ENCODE data around the gene PHF2. TPM values are rescaled to one million over a fixed set of nuclear protein-coding genes. Genes with fewer than 3 reads are reported as not detected.

Gene PHF2
- total RNA-seq, 1 experiment from 2014 or later = 32.2 TPM

DNA sequence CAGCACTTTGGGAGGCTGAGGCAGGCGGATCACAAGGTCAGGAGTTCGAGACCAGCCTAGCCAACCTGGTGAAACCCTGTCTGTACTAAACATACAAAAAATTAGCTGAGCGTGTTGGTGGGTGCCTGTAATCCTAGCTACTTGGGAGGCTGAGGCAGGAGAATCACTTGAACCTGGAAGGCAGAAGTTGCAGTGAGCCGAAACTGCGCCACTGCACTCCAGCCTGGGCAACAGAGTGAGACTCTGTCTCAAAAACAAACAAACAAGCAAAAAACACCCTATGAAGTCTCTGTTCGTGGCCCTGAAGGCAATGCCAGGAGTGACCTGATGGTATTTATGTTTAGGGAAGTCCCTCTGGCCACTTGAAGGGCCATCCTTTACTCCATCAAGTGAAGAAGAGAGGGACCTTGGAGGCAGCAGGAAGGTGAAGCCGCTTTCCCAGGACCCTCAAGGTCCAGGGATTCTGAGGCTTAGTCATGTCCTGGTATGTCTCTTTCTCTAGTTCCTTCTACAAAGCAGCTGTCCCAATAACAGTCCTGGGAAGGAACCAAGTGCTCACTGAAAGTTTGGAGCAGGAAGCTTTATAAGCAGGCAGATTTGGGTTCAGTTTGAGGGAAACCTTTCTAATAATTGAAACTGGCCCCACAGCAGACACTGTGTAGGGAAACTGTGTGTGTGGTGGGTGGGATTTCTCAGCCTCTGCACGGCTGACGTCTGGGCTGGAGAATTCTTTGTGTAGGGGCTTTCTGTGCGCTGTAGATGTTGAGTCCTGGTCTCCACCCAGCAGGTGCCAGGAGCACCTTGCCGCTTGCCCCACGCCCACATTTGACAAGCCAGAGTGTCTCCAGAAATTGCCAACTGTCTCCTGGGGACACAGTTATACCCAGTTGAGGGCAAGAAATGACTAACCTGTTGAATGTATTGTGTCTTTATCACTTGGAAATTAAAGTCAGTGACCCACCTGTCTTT lies 12.5 kb downstream of the PHF2 start:
- no peaks in the 10 kb centered on the region for H3K27me3 ChIP-seq
- no peaks in the 10 kb centered on the region for H3K36me3 ChIP-seq
- no peaks in the 10 kb centered on the region for H3K4me1 ChIP-seq
- H3K4me3 ChIP-seq = no peak overlapping the region
- H3K9me3 ChIP-seq (replicated peaks) = 0 out of 2 replicates have a peak, but pooled peaks cover 5% of the 10 kb centered on the region
- DNase-seq = no peak
- no peak overlapping the region for H3K27ac ChIP-seq

DNA sequence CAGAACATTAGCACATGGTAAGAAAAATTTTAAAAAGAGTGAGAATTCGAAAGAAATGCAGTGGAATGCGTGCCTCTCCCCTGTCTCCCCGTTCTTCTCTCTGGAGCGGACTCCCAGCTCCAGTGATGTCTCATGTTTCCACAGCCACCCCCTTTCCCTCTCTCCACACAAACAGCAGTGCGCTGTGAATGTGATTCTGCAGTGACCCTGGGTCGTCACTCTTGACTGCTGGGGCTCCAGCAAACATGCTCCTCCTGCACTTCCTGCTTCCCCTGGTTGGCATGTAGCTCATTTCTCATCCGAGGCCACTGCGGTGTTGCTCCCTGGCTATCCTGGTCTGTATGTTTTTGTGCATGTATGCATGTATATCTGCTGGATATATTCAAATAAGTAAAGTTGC lies 13.3 kb downstream of the PHF2 start:
- DNase-seq = peak in 1 of 2 experiments; percentile 29
- no peaks in the 10 kb centered on the region for H3K36me3 ChIP-seq
- no peak overlapping the region for H3K27ac ChIP-seq
- 0 out of 2 replicates have a peak, but pooled peaks cover under 1% of the 10 kb centered on the region for H3K9me3 ChIP-seq (replicated peaks)
- H3K27me3 ChIP-seq = no peaks in the 10 kb centered on the region
- no peaks in the 10 kb centered on the region for H3K4me1 ChIP-seq
- H3K4me3 ChIP-seq = no peak overlapping the region

DNA sequence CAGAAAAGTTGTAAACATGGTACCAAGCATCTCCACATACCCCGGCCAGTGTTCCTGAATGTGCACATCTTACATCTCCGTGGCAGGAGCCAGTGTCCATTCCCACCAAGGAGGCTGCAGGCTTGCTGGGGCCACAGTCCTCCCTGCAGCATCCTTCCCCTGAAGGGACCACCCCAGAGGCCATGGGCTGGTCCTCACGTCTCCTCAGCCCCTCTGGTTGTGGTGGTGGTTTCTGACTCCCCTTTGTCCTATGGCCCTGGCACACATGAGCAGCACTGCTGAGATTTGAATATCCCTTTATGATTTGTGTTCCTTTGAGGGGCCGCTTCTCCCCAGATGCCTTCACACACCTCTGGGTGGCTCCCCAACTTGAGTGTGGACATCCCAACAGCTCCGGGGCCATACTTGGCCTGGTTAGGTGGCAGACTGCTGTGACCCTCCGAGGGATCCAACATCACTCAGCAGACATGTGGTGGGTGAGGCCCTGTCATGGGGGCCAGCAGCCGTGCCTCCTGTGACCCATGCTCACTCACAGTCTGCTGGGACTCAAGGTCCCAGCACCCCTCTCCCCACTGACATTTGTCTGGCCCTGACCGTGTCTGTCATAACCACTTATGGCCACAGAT lies 14.3 kb downstream of the PHF2 start:
- H3K9me3 ChIP-seq (replicated peaks) = no peaks in the 10 kb centered on the region
- H3K4me3 ChIP-seq = no peak overlapping the region
- no peaks in the 10 kb centered on the region for H3K27me3 ChIP-seq
- peaks cover 4% of the 10 kb centered on the region for H3K36me3 ChIP-seq
- no peak for DNase-seq
- H3K4me1 ChIP-seq = no peaks in the 10 kb centered on the region
- no peak overlapping the region for H3K27ac ChIP-seq

DNA sequence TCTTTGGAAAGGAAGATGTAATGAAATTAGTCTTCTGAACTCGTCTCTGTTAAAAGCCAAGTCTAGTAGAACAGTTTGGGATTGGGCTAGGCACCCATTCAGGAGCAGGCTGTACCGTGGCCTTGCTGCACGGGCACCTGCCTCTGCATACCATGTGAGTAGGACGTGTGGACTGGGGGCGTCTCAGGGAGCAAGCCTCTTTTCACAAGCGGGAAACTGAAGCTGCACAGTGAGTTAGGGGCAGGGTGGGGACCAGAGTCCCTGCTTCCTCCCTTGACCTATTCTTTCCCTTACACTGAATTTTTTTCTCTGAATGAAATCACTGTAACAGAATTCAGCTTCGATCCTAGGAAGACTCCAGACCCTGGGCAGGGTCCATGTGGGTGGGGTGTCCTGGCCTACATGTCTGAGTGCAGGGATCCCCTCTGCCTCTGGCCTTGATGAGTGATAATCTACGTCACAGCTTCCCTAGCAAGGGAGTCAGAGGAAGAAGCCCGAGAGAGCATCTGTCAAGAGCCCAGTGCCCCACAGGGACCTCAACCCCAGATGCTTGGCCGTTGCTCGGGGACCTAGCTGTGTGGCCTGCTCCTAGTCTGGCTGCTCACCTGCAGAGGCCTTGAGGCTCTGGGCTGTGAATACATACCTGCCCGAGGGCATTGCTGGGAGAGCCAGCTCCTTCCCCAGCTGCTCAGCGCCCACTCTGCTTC lies 15.1 kb downstream of the PHF2 start:
- H3K36me3 ChIP-seq = peaks cover 5% of the 10 kb centered on the region
- H3K27me3 ChIP-seq = no peaks in the 10 kb centered on the region
- no peak overlapping the region for H3K4me3 ChIP-seq
- no peaks in the 10 kb centered on the region for H3K9me3 ChIP-seq (replicated peaks)
- no peak overlapping the region for H3K27ac ChIP-seq
- H3K4me1 ChIP-seq = no peaks in the 10 kb centered on the region
- DNase-seq = no peak

DNA sequence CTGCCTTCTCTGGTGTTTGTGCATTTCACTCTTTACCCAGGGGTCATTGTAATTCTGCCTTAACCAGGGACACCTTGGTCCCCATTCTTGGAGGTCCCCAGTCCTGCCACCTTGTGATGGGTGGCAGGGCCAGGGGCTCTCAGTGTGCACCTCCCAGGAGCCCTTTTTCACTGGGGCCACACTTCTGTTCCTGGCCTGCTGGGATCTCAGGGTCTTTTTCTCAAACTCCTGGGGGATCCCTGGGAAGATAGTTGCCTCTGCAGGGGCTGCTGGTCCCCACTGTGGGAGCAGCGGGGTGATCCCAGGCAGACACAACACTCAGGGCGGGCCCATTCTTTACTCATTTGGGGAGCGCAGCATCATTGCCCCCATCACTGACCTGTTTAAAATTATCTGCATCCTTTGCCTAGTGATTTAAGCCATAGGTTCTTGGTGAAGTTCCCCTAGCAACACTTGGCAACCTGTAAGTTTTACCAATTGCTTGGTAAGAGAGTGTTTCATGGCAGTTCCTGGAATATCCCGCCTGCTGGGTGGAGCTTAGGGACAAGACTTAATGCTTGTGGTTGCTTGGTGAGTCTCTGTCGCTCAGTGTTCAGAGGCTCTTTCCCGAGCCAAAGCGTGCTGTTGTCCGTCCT lies 15.7 kb downstream of the PHF2 start:
- Histone ChIP-seq H3K9me3 (replicated peaks) (no peaks in the 10 kb centered on the region), H3K36me3 (peaks cover 5% of the 10 kb centered on the region), H3K27me3 (no peaks in the 10 kb centered on the region), H3K27ac (no peak overlapping the region), H3K4me3 (no peak overlapping the region), H3K4me1 (no peaks in the 10 kb centered on the region)
- no peak for DNase-seq

- no peak for DNase-seq
- Histone ChIP-seq H3K27ac (no peak overlapping the region), H3K27me3 (no peaks in the 10 kb centered on the region), H3K4me1 (no peaks in the 10 kb centered on the region), H3K4me3 (no peak overlapping the region), H3K9me3 (replicated peaks) (no peaks in the 10 kb centered on the region), H3K36me3 (peaks cover 5% of the 10 kb centered on the region)
Measured at GRCh38 chr9:93592643-93593021, 16.2 kb downstream of the PHF2 start.

DNA sequence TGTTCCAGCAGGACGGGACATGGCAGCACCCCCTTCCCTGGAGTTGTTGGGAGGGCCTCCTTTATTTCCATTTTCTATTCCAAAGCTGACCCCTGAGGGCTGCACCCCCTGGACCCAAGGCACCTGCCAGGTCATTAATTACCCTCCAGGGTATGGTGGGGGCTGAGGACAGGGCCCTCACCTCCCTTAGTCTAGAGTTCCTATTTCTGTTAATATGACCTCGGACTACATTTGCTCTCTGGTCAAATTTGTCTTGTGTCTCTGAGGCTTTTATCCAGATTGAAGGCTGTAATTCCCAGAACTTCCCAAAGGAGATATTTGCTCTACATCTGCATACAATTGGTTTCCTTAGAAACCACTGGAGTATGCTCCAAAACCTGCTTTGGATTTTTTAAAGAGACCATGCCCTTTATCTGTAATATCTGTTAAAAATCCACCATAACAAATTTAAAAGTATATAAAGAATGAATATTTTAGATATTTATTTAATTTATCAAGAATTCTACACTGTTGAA lies 16.8 kb downstream of the PHF2 start:
- no peaks in the 10 kb centered on the region for H3K4me1 ChIP-seq
- H3K36me3 ChIP-seq = peaks cover 5% of the 10 kb centered on the region
- H3K9me3 ChIP-seq (replicated peaks) = no peaks in the 10 kb centered on the region
- no peak overlapping the region for H3K27ac ChIP-seq
- H3K27me3 ChIP-seq = no peaks in the 10 kb centered on the region
- no peak overlapping the region for H3K4me3 ChIP-seq
- DNase-seq = no peak

- Histone ChIP-seq H3K36me3 (peaks cover 5% of the 10 kb centered on the region), H3K4me3 (no peak overlapping the region), H3K27ac (no peak overlapping the region), H3K9me3 (replicated peaks) (no peaks in the 10 kb centered on the region), H3K27me3 (no peaks in the 10 kb centered on the region), H3K4me1 (no peaks in the 10 kb centered on the region)
- DNase-seq = no peak
Measured at GRCh38 chr9:93594041-93594756, 17.8 kb downstream of the PHF2 start.

DNA sequence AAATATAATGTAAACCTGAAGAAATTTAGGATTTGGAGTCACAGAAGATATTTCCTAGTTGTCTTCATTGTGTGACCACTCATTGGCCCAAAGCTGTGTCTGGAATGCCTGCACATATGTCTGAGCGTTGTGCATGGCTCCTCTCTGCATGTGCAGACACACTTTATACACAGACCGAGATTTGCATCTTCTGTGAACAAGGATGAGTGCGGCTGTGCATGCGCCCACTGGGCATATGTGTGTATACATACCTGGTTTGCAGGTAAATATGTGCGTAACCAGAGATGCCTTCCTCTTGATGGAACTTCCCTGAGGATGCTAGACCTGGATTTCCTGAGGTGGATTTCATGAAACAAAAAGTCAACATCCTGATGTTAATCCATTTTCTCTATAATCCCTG lies 19.1 kb downstream of the PHF2 start:
- Histone ChIP-seq H3K9me3 (replicated peaks) (no peaks in the 10 kb centered on the region), H3K27ac (no peak overlapping the region), H3K4me1 (no peaks in the 10 kb centered on the region), H3K36me3 (peaks cover 5% of the 10 kb centered on the region), H3K4me3 (no peak overlapping the region), H3K27me3 (no peaks in the 10 kb centered on the region)
- no peak for DNase-seq

- peaks cover 5% of the 10 kb centered on the region for H3K36me3 ChIP-seq
- H3K4me3 ChIP-seq = no peak overlapping the region
- H3K9me3 ChIP-seq (replicated peaks) = no peaks in the 10 kb centered on the region
- no peaks in the 10 kb centered on the region for H3K27me3 ChIP-seq
- no peaks in the 10 kb centered on the region for H3K4me1 ChIP-seq
- DNase-seq = no peak
- H3K27ac ChIP-seq = no peak overlapping the region
Measured at GRCh38 chr9:93595861-93596365, 19.5 kb downstream of the PHF2 start.

DNA sequence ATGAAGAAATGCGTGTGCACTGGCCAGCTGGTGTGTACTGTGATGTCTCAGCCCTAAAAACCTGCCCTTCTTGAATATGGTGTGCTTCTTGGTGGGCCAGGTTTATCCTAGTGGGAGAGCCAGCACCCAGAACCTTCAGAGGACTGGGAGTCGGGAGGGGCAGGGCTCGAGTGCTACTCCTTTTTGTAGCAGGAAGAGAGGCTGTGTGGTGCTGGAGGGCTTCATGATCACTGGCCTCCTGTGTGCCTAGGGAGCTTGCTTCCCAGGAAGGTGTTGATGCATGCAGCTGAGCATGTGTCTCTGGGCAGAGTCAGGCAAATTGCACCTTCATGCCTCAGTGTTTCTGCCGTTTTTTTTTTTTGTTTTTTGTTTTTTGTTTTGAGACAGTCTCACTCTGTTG lies 20.0 kb downstream of the PHF2 start:
- H3K4me3 ChIP-seq = no peak overlapping the region
- no peak overlapping the region for H3K27ac ChIP-seq
- no peaks in the 10 kb centered on the region for H3K4me1 ChIP-seq
- no peaks in the 10 kb centered on the region for H3K9me3 ChIP-seq (replicated peaks)
- peaks cover 5% of the 10 kb centered on the region for H3K36me3 ChIP-seq
- no peaks in the 10 kb centered on the region for H3K27me3 ChIP-seq
- no peak for DNase-seq

DNA sequence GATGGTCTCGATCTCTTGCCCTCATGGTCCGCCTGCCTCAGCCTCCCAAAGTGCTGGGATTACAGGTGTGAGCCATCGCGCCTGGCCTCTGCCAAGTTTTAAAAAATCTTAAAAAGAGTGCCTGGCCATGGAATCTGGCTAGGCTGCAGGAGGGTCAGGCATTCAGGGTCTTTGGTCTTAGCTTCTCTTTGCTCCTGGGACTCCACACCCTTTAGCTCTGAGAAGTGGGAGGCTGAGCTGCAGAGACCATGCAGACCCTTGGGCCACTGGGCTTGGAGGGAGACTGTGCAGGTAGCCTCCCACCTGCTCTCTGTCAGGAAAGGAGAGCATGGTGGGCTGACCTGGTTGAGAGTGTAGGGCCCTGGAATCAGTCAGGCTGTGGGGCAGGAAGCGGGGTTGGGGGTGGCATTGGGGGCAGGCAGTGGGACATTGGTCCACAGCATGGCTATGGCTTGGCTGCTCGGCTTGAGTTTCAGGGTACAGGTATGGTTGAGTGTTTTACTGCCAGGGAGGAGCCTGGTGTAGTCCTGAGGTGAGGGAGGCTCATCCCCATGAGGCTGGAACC lies 20.8 kb downstream of the PHF2 start:
- Histone ChIP-seq H3K27me3 (no peaks in the 10 kb centered on the region), H3K9me3 (replicated peaks) (no peaks in the 10 kb centered on the region), H3K27ac (no peak overlapping the region), H3K36me3 (peaks cover 5% of the 10 kb centered on the region), H3K4me3 (no peak overlapping the region), H3K4me1 (no peaks in the 10 kb centered on the region)
- DNase-seq = no peak

DNA sequence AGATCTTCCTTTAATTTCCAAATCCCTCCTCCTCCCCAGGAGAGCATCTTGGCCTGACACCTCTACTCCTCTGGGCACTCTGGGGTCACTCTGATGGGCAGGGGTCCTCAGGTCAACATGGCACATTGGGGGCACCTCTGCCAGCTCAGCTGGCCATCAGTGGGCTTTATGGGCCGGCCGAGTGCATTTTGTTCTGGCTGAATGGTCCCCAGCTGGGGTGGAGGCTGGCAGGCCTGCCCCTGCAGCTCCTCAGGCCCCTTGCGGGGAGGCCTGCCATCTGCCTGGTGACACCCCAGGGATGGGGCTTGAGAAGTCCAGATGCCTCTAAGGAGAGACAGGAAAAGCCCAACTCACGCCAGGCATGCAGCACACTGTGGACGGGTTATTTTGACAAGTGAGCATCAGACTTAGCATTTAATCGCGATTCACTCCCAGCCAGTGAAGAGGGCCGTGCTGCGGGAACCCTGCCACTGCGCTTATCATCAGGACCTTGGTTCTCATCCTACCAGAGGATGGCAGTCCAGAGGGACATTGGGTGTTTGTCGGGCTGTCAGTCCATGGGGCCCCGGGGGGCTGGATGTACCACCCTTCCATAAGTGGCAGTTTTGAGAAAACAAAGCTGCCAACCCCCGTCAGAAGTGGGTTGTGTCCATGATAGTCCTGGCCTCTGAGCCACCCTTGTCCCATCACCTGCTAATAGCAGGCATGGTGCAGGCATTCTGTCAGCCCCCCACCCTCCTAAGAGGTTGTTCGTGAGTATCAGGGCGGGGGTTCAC lies 21.7 kb downstream of the PHF2 start:
- Histone ChIP-seq H3K4me3 (no peak overlapping the region), H3K36me3 (peaks cover 5% of the 10 kb centered on the region), H3K9me3 (replicated peaks) (no peaks in the 10 kb centered on the region), H3K27me3 (no peaks in the 10 kb centered on the region), H3K4me1 (no peaks in the 10 kb centered on the region), H3K27ac (no peak overlapping the region)
- DNase-seq = no peak
